ENCODE results near the gene PSD2. TPM values are rescaled to one million over a fixed set of nuclear protein-coding genes. Genes with fewer than 3 reads are reported as not detected.

PSD2 gene
- total RNA-seq, 4 donors from 2014 or later = 0.16 TPM; not detected in 3

- H3K27me3 ChIP-seq = peaks cover 43% of the 10 kb centered on the region
- DNase-seq = no peak
- H3K9me3 ChIP-seq = no peaks in the 10 kb centered on the region
- peaks cover 4 to 10% (median 8%) of the 10 kb centered on the region in 4 donors for H3K4me1 ChIP-seq
- WGBS, 2 donors (ENCODE audit: low coverage in 1 of 2) = 62 to 67% methylated on average over 3 to 18 of the region's 18 CpGs
- H3K36me3 ChIP-seq = no peaks in the 10 kb centered on the region
- intact Hi-C loops (cut with DNase I; ENCODE audit: low total_unique reads) (no loop called here), in situ Hi-C loops (cut with MboI; ENCODE audit: low pct_ligation_motif_present in 1 of 4, low pct_unique_long_range_greater_than_20kb in 1 of 4, low sequenced_read_pairs in 3 of 4) (no loop called here)
- H3K27ac ChIP-seq = no peak overlapping the region
- no peak overlapping the region for H3K4me3 ChIP-seq
- no peak for TF ChIP-seq EP300 (IDR thresholded peaks at IDR 0.05; ENCODE audit: low read depth)
- no peak for TF ChIP-seq CTCF (IDR thresholded peaks at IDR 0.05)
- no peak for TF ChIP-seq POLR2A (IDR thresholded peaks at IDR 0.05)
- TF ChIP-seq POLR2AphosphoS5 (IDR thresholded peaks at IDR 0.05) = no peak
Observed at GRCh38 chr5:139845846-139846681, 50.5 kb downstream of the PSD2 start.

- TF ChIP-seq POLR2AphosphoS5 (IDR thresholded peaks at IDR 0.05) (no peak), POLR2A (IDR thresholded peaks at IDR 0.05) (no peak), CTCF (IDR thresholded peaks at IDR 0.05) (no peak), EP300 (IDR thresholded peaks at IDR 0.05; ENCODE audit: low read depth) (no peak)
- no peak overlapping the region for H3K4me3 ChIP-seq
- peaks cover 41% of the 10 kb centered on the region for H3K27me3 ChIP-seq
- H3K36me3 ChIP-seq = no peaks in the 10 kb centered on the region
- no peak for DNase-seq
- intact Hi-C loops (cut with DNase I; ENCODE audit: low total_unique reads) (no loop called here), in situ Hi-C loops (cut with MboI; ENCODE audit: low pct_ligation_motif_present in 1 of 4, low pct_unique_long_range_greater_than_20kb in 1 of 4, low sequenced_read_pairs in 3 of 4) (no loop called here)
- H3K4me1 ChIP-seq = peaks cover 4 to 10% (median 8%) of the 10 kb centered on the region in 4 donors
- H3K27ac ChIP-seq = no peak overlapping the region
- WGBS, 2 donors (ENCODE audit: low coverage in 1 of 2) = 43 to 47% methylated on average over 7 to 10 of the region's 10 CpGs
- H3K9me3 ChIP-seq = no peaks in the 10 kb centered on the region
Observed at GRCh38 chr5:139847091-139847490, 51.5 kb downstream of the PSD2 start.

GRCh38 chr5:139847790-139848507 lies 52.3 kb downstream of the PSD2 start:
- H3K4me3 ChIP-seq = peak overlapping the region; percentile 49 to 67 (median 56)
- H3K4me1 ChIP-seq = peaks cover 4 to 10% (median 8%) of the 10 kb centered on the region in 4 donors
- peak overlapping the region; percentile 46 to 67 (median 60) for H3K27ac ChIP-seq
- in situ Hi-C loops (cut with MboI; ENCODE audit: low pct_ligation_motif_present in 1 of 4, low pct_unique_long_range_greater_than_20kb in 1 of 4, low sequenced_read_pairs in 3 of 4) = no loop called here
- 1% methylated on average over 31 of the region's 107 CpGs; no CpG with 5 or more reads in 1 of the 2 donors for WGBS, 2 donors (ENCODE audit: low coverage in 1 of 2)
- peak; percentile 63 for DNase-seq
- TF ChIP-seq POLR2A (IDR thresholded peaks at IDR 0.05) (no peak), CTCF (IDR thresholded peaks at IDR 0.05) (peak in 2 of 5 experiments; percentile 4 to 5), POLR2AphosphoS5 (IDR thresholded peaks at IDR 0.05) (no peak), EP300 (IDR thresholded peaks at IDR 0.05; ENCODE audit: low read depth) (no peak)
- peaks cover 41% of the 10 kb centered on the region for H3K27me3 ChIP-seq
- H3K36me3 ChIP-seq = no peaks in the 10 kb centered on the region
- intact Hi-C loops (cut with DNase I; ENCODE audit: low total_unique reads) = no loop called here
- H3K9me3 ChIP-seq = no peaks in the 10 kb centered on the region

GRCh38 chr5:139848508-139849100 lies 53.0 kb downstream of the PSD2 start:
- TF ChIP-seq CTCF (IDR thresholded peaks at IDR 0.05) (no peak), EP300 (IDR thresholded peaks at IDR 0.05; ENCODE audit: low read depth) (no peak), POLR2A (IDR thresholded peaks at IDR 0.05) (no peak), POLR2AphosphoS5 (IDR thresholded peaks at IDR 0.05) (no peak)
- peak overlapping the region; percentile 46 to 67 (median 58) for H3K27ac ChIP-seq
- no peak for DNase-seq
- no peaks in the 10 kb centered on the region for H3K36me3 ChIP-seq
- peaks cover 41% of the 10 kb centered on the region for H3K27me3 ChIP-seq
- H3K9me3 ChIP-seq = no peaks in the 10 kb centered on the region
- WGBS, 2 donors (ENCODE audit: low coverage in 1 of 2) = 20% methylated on average over 32 of the region's 43 CpGs; no CpG with 5 or more reads in 1 of the 2 donors
- peaks cover 4 to 10% (median 8%) of the 10 kb centered on the region in 4 donors for H3K4me1 ChIP-seq
- H3K4me3 ChIP-seq = peak overlapping the region; percentile 49 to 67 (median 56)
- in situ Hi-C loops (cut with MboI; ENCODE audit: low pct_ligation_motif_present in 1 of 4, low pct_unique_long_range_greater_than_20kb in 1 of 4, low sequenced_read_pairs in 3 of 4) = no loop called here
- intact Hi-C loops (cut with DNase I; ENCODE audit: low total_unique reads) = no loop called here

Measured in transverse colon (tissue), 4 donors.